Measurements from ENCODE around the gene MAPK1IP1L. TPM values are rescaled to one million over a fixed set of nuclear protein-coding genes. Genes with fewer than 3 reads are reported as not detected.

MAPK1IP1L gene
- total and polyA plus RNA-seq, 2 experiments from 2014 or later, result 79.4 to 92.5 TPM

GRCh38 chr14:55099756-55100155, 48.3 kb downstream of the MAPK1IP1L start:
- Histone ChIP-seq H3K9ac (no peak overlapping the region), H2AFZ (peak overlapping the region; percentile 27; the same call in 1 of the 2 replicates), H3K36me3 (ENCODE audit: low read depth) (no peaks in the 10 kb centered on the region), H3K9me3 (ENCODE audit: low read depth) (no peaks in the 10 kb centered on the region), H3K9me2 (ENCODE audit: insufficient read depth) (no peaks in the 10 kb centered on the region), H3K27ac (no peak overlapping the region), H3K79me2 (ENCODE audit: insufficient read depth) (no peaks in the 10 kb centered on the region), H3F3A (ENCODE audit: insufficient read depth) (peaks cover 32% of the 10 kb centered on the region), H3K27me3 (replicated peaks; ENCODE audit: insufficient read depth) (no peaks in the 10 kb centered on the region), H3K4me2 (ENCODE audit: unreplicated experiment) (no peak overlapping the region), H3K4me3 (no peak overlapping the region), H3K4me1 (ENCODE audit: insufficient read depth) (peaks cover 44% of the 10 kb centered on the region), H4K20me1 (ENCODE audit: insufficient read depth) (no peaks in the 10 kb centered on the region)
- in situ Hi-C loops (cut with MboI), result no loop called here
- 28 to 34% methylated on average over 2 of the region's 2 CpGs for WGBS, 2 experiments (ENCODE audit: low coverage in 1 of 2, low lambda C conversion rate in 2 of 2, missing lambda C conversion rate in 2 of 2)
- DNase-seq, result peak; percentile 43
- TF ChIP-seq EZH2 (IDR thresholded peaks at IDR 0.05; ENCODE audit: insufficient read depth, poor library complexity, severe bottlenecking) (no peak), EZH2phosphoT487 (IDR thresholded peaks at IDR 0.05; ENCODE audit: insufficient read depth, low read depth) (no peak)

DNA sequence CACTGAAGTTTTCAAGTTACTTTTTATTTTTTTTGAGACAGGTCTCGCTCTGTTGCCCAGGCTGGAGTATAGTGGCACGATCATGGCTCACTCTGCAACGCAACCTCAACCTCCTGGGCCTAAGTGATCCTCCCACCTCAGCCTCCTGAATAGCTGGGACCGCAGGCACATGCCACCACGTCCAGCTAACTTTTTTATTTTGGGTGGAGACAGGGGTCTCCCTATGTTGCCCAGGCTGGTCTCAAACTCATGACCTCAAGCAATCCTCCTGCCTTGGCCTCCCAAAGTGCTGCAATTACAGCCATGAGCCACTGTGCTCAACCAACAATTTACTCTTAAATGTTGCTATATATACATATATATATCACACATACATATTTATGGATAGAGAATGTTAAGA, 50.3 kb downstream of the MAPK1IP1L start:
- H3K79me2 ChIP-seq (ENCODE audit: insufficient read depth), result no peaks in the 10 kb centered on the region
- no peaks in the 10 kb centered on the region for H3K9me3 ChIP-seq (ENCODE audit: low read depth)
- H2AFZ ChIP-seq, result no peak overlapping the region
- H3K4me3 ChIP-seq, result no peak overlapping the region
- in situ Hi-C loops (cut with MboI), result no loop called here
- H3K36me3 ChIP-seq (ENCODE audit: low read depth), result no peaks in the 10 kb centered on the region
- peak overlapping the region; percentile 13 for H3K4me2 ChIP-seq (ENCODE audit: unreplicated experiment)
- 70 to 78% methylated on average over 4 to 5 of the region's 5 CpGs for WGBS, 2 experiments (ENCODE audit: low coverage in 1 of 2, low lambda C conversion rate in 2 of 2, missing lambda C conversion rate in 2 of 2)
- H3K4me1 ChIP-seq (ENCODE audit: insufficient read depth), result peaks cover 45% of the 10 kb centered on the region
- peak overlapping the region; percentile 90 for H3K9ac ChIP-seq
- no peaks in the 10 kb centered on the region for H4K20me1 ChIP-seq (ENCODE audit: insufficient read depth)
- no peaks in the 10 kb centered on the region for H3K27me3 ChIP-seq (replicated peaks; ENCODE audit: insufficient read depth)
- H3K27ac ChIP-seq, result peak overlapping the region; percentile 100
- no peak for TF ChIP-seq EZH2phosphoT487 (IDR thresholded peaks at IDR 0.05; ENCODE audit: insufficient read depth, low read depth)
- TF ChIP-seq EZH2 (IDR thresholded peaks at IDR 0.05; ENCODE audit: insufficient read depth, poor library complexity, severe bottlenecking), result no peak
- peaks cover 29% of the 10 kb centered on the region for H3F3A ChIP-seq (ENCODE audit: insufficient read depth)
- no peaks in the 10 kb centered on the region for H3K9me2 ChIP-seq (ENCODE audit: insufficient read depth)
- no peak for DNase-seq

DNA sequence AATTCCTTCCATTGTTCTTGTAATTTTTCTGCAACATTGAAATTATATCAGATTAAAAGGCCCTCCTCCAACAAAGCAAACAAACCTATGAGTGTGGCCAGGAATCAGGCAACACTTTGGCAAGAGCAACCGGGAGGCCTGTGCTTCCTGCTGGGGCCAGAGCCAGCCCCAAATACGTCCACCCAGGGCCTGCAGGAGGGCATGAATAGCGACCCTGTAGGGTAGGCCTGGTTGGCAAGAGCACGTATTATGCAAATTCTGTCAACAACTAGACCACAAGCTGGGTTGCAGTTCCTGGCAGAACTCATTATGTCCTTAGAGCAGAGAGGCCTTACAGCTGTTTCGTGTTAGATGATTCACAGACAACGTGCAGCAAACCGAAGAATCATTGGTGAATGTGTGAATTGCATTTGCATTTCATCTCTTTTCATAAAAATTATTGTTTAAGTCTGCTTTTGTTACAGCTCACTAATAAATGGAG, 50.7 kb downstream of the MAPK1IP1L start:
- Histone ChIP-seq H3K9ac (peak overlapping the region; percentile 90), H3K27ac (peak overlapping the region; percentile 100), H3K9me3 (ENCODE audit: low read depth) (no peaks in the 10 kb centered on the region), H3K4me2 (ENCODE audit: unreplicated experiment) (peak overlapping the region; percentile 80), H4K20me1 (ENCODE audit: insufficient read depth) (no peaks in the 10 kb centered on the region), H3K36me3 (ENCODE audit: low read depth) (no peaks in the 10 kb centered on the region), H3K79me2 (ENCODE audit: insufficient read depth) (no peaks in the 10 kb centered on the region), H3K4me1 (ENCODE audit: insufficient read depth) (peaks cover 50% of the 10 kb centered on the region), H3K4me3 (peak overlapping the region; percentile 60), H3K27me3 (replicated peaks; ENCODE audit: insufficient read depth) (no peaks in the 10 kb centered on the region), H3F3A (ENCODE audit: insufficient read depth) (peaks cover 32% of the 10 kb centered on the region), H3K9me2 (ENCODE audit: insufficient read depth) (no peaks in the 10 kb centered on the region), H2AFZ (peak overlapping the region; percentile 38; the same call in 1 of the 2 replicates)
- DNase-seq, result peak; percentile 99
- TF ChIP-seq EZH2 (IDR thresholded peaks at IDR 0.05; ENCODE audit: insufficient read depth, poor library complexity, severe bottlenecking), result no peak
- peak; percentile 93 for TF ChIP-seq EZH2phosphoT487 (IDR thresholded peaks at IDR 0.05; ENCODE audit: insufficient read depth, low read depth)
- in situ Hi-C loops (cut with MboI), result no loop called here
- WGBS, 2 experiments (ENCODE audit: low coverage in 1 of 2, low lambda C conversion rate in 2 of 2, missing lambda C conversion rate in 2 of 2), result 1 to 2% methylated on average over 7 of the region's 7 CpGs

DNA sequence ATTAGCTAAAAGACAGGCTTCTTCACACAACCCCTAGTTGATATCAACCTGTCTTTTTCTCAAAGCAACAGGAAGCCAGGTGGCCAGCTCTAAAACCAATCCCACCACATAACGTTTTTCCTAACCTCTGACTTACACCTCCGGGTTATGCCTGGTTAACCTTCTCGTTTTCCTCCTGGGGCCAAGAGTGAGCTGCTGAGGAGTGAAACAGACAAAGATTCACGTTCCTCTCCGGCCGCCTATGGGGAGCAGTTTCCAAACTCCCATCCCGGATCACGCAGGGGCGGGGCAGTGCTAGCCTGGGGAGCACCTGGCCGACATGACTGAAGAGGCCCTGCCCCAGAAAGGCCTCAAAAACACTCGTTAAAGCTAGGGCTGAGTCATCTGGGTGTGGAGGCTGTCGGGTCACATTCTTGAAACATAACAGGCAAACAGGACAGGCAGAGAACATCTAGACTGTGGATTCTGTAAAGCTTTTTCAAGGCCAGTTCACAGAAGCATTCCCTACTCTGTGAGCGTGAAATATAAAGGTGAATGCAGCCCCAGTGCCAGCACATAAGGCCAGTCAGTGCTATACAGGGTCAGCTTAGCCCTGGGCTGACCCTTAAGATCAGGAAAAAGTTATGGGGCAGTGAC, 51.7 kb downstream of the MAPK1IP1L start:
- Histone ChIP-seq H3K27me3 (replicated peaks; ENCODE audit: insufficient read depth) (no peaks in the 10 kb centered on the region), H3K4me1 (ENCODE audit: insufficient read depth) (peaks cover 57% of the 10 kb centered on the region), H2AFZ (peak overlapping the region; percentile 38), H3K4me2 (ENCODE audit: unreplicated experiment) (peak overlapping the region; percentile 80), H3K9me2 (ENCODE audit: insufficient read depth) (no peaks in the 10 kb centered on the region), H4K20me1 (ENCODE audit: insufficient read depth) (no peaks in the 10 kb centered on the region), H3K9me3 (ENCODE audit: low read depth) (no peaks in the 10 kb centered on the region), H3K4me3 (peak overlapping the region; percentile 60), H3F3A (ENCODE audit: insufficient read depth) (peaks cover 37% of the 10 kb centered on the region), H3K36me3 (ENCODE audit: low read depth) (no peaks in the 10 kb centered on the region), H3K9ac (peak overlapping the region; percentile 90), H3K27ac (peak overlapping the region; percentile 100), H3K79me2 (ENCODE audit: insufficient read depth) (no peaks in the 10 kb centered on the region)
- 3 to 4% methylated on average over 13 of the region's 13 CpGs for WGBS, 2 experiments (ENCODE audit: low coverage in 1 of 2, low lambda C conversion rate in 2 of 2, missing lambda C conversion rate in 2 of 2)
- DNase-seq, result peak; percentile 97
- TF ChIP-seq EZH2phosphoT487 (IDR thresholded peaks at IDR 0.05; ENCODE audit: insufficient read depth, low read depth), result no peak
- TF ChIP-seq EZH2 (IDR thresholded peaks at IDR 0.05; ENCODE audit: insufficient read depth, poor library complexity, severe bottlenecking), result no peak
- in situ Hi-C loops (cut with MboI), result no loop called here

Measured in GM23248 (cell line).